IPS DF 6.9 (cell line): Measurements from ENCODE around the gene CEACAM16.

Source experiments
- DNase-seq: peaks from one replicate; pipeline ENCODE4 v3.0.0-alpha.2; 2013; ENCODE audit warnings: low read depth, low spot score
- H3K27ac ChIP-seq: one replicate; pipeline ENCODE4 v1.5.1; 2013; ENCODE audit warnings: low read length, control low read depth
- H3K27me3 ChIP-seq: 2 replicates; pipeline ENCODE4 v1.6.1; 2013; ENCODE audit warnings: mild to moderate bottlenecking, low read length; ENCODE audit not compliant: control insufficient read depth, insufficient read depth
- H3K36me3 ChIP-seq: 2 replicates; pipeline ENCODE4 v1.6.1; 2013; ENCODE audit warnings: low read length; ENCODE audit not compliant: control insufficient read depth, insufficient read depth
- H3K4me1 ChIP-seq: 2 replicates; pipeline ENCODE4 v1.6.1; 2013; ENCODE audit warnings: low read length; ENCODE audit not compliant: control insufficient read depth, insufficient read depth
- H3K4me3 ChIP-seq: 2 replicates; pipeline ENCODE4 v1.5.1; 2013; ENCODE audit warnings: mild to moderate bottlenecking, low read length
- H3K9me3 ChIP-seq: 2 replicates; pipeline ENCODE4 v1.6.1; 2013; ENCODE audit warnings: low read length, inconsistent platforms; ENCODE audit not compliant: control insufficient read depth, insufficient read depth
- WGBS: extraction: QIAGEN DNeasy Blood & Tissue Kit; methylation state at CpG from one replicate; pipeline ENCODE4 v1.1.7; 2013; ENCODE audit warnings: mixed read lengths, missing lambda C conversion rate; ENCODE audit not compliant: insufficient read length, insufficient coverage; 5-methylcytosine and 5-hydroxymethylcytosine counted together

The CEACAM16 gene, protein sequence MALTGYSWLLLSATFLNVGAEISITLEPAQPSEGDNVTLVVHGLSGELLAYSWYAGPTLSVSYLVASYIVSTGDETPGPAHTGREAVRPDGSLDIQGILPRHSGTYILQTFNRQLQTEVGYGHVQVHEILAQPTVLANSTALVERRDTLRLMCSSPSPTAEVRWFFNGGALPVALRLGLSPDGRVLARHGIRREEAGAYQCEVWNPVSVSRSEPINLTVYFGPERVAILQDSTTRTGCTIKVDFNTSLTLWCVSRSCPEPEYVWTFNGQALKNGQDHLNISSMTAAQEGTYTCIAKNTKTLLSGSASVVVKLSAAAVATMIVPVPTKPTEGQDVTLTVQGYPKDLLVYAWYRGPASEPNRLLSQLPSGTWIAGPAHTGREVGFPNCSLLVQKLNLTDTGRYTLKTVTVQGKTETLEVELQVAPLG

DNA sequence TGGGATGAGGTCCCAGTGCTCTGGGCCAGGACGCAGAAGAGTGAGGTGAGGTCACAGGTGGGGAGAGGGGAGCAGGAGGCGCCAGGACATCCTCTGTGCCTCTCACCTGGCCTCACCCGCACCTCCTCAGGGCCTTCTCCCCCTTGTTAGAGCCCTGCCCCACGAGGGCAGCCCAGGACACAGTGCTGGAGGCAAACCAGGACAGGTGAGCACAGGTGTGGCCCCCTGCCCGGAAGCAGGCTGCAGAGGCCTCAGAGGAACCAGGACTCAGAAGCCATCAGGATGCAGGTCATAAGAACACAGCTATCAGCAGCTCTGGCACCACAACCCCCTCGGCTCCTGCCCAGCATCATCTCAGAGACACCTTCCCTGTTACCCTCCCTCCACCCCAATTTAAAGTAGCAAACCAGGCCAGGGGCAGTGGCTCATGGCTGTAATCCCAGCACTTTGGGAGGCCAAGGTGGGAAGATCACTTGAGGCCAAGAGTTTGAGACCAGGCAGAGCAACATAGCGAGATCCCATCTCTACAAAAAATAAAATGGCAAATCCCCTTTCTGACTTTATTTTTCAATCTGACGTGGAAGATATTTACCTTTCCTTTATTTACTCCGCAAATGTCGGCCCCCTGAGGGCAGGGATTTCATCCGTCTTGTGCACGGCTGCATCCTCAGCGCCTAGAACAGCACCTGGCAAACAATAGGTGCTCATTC is at the start of gene CEACAM16:
TSS of gene CEACAM16 (plus strand) at position 660 of the 710 bp plus-strand sequence. CDS start 2,306 bp downstream, outside the sequence.
- Histone ChIP-seq H3K27ac (no peak within 1 kb of the TSS), H3K36me3 (no peaks in the 10 kb centered on the region; the same call in 1 of the 2 replicates), H3K4me1 (peaks cover 4% of the 10 kb centered on the region; the same call in 1 of the 2 replicates), H3K4me3 (no peak within 1 kb of the TSS), H3K9me3 (no peaks in the 10 kb centered on the region), H3K27me3 (no peaks in the 10 kb centered on the region)
- DNase-seq: no peak
- WGBS: no CpG with 5 or more reads among the region's 13 CpGs

DNA sequence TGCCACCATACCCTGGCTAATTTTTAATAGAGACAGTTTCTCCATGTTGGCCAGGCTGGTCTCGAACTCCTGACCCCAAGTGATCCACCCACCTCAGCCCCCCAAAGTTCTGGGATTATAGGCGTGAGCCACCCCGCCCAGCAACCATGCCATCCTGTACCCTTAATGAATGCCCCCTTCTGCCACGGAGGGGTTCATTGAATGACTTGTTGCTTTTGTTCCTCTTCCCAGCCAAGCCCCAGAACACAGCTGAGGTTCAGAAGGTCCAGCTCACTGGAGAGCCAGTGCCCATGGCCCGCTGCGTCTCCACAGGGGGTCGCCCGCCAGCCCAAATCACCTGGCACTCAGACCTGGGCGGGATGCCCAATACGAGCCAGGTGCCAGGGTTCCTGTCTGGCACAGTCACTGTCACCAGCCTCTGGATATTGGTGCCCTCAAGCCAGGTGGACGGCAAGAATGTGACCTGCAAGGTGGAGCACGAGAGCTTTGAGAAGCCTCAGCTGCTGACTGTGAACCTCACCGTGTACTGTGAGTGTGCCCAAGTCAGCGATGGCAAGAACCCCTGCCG is 49.3 kb upstream of the CEACAM16 start:
- peaks cover 24% of the 10 kb centered on the region for H3K36me3 ChIP-seq
- H3K9me3 ChIP-seq: no peaks in the 10 kb centered on the region
- DNase-seq: no peak
- peaks cover 2% of the 10 kb centered on the region; the same call in 1 of the 2 replicates for H3K4me1 ChIP-seq
- H3K27me3 ChIP-seq: no peaks in the 10 kb centered on the region
- WGBS: no CpG with 5 or more reads among the region's 15 CpGs
- no peak overlapping the region for H3K27ac ChIP-seq
- no peak overlapping the region for H3K4me3 ChIP-seq

DNA sequence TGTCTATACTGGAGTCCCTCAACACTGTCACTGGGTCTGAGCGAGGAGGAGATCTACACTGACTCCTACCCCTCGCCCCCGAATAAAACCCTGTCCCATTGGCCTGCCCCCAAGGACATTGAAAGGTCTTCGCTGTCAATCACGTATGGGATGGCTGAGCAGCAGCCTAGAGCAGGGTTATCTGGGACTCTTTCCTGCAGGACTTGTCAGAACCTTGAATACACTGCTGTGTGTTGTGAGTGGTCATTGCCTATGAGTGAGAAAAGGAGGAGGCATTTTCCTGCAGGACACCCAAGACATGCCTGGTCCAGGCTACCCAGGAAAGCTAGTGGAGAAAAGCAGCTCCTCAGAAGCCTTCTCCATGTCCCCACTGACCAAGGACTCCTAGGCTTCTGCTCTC is 45.6 kb upstream of the CEACAM16 start:
- no CpG with 5 or more reads among the region's 5 CpGs for WGBS
- peaks cover 22% of the 10 kb centered on the region for H3K36me3 ChIP-seq

DNA sequence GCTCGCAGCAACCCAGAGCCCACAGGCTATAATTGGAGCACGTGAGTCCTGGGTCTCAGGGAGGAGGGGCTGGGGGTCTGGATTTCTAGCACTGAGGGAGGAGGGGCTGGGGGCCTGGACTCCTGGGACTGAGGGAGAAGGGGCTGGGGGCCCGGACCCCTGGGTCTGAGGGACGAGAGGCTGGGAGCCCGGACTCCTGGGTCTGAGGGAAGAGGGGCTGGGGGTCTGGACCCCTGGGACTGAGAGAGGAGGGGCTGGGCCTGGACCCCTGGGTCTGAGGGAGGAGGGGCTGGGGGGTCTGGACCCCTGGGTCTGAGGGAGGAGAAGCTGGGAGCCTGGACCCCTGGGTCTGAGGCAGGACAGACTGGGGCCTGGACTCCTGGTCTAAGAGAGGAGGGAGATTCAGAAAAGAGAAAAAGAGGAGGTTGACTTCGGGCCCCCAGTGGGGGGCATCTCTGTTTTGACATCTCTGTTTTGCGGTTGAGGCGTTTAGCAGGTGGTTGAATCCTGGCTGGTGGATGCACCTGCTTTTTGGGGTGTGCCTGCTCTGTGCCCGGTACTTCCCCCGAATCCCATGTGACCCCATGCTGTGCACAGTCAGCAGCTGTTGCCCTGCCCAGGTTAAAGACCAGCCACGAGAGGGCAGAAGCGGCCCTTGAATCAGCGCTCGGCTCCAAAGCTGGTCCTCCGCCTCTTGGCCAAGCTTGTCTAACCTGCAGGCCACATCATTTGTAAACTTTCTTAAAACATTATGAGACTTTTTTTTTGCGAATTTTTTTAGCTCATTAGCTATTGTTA is 44.8 kb upstream of the CEACAM16 start:
- no peak overlapping the region for H3K27ac ChIP-seq
- no peak overlapping the region for H3K4me3 ChIP-seq
- no peak for DNase-seq
- peaks cover 17% of the 10 kb centered on the region for H3K36me3 ChIP-seq
- H3K27me3 ChIP-seq: no peaks in the 10 kb centered on the region
- H3K9me3 ChIP-seq: no peaks in the 10 kb centered on the region
- H3K4me1 ChIP-seq: no peaks in the 10 kb centered on the region; the same call in 1 of the 2 replicates
- no CpG with 5 or more reads among the region's 16 CpGs for WGBS

More for the DNA sequence above, 45.6 kb upstream of the CEACAM16 start:
- Histone ChIP-seq H3K27me3 (no peaks in the 10 kb centered on the region), H3K4me1 (no peaks in the 10 kb centered on the region; the same call in 1 of the 2 replicates), H3K4me3 (no peak overlapping the region), H3K9me3 (no peaks in the 10 kb centered on the region), H3K27ac (no peak overlapping the region)
- no peak for DNase-seq

DNA sequence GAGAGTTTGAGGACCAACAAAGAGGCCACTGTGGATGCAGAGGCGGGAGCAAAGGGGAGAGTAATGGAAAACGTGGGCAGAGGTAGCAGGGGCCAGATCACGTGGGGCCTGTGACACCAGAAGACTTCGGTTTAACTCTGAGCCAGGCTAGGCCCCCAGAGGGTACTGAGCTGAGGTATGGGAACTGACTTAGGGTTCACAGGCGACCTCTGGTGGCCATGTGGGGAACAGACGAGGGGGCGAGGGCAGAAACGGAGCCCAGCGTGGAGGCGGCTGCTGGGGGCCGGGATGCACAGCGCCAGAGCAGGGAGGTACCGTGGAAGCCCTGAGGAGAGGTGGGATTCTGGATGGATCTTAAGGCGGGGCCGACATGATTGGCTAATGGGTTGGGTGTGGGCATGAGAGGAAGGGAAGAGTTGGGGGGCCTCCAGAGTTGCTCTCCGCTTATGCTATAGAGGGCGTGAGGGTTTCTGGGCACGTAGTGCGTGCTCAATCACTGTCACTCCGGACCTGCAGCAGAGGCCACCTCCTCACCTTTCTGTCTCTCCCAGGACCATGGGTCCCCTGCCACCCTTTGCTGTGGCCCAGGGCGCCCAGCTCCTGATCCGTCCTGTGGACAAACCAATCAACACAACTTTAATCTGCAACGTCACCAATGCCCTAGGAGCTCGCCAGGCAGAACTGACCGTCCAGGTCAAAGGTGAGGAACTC is 41.6 kb upstream of the CEACAM16 start:
- H3K4me3 ChIP-seq: no peak overlapping the region
- no peak for DNase-seq
- WGBS: no CpG with 5 or more reads among the region's 25 CpGs
- no peaks in the 10 kb centered on the region for H3K9me3 ChIP-seq
- H3K27me3 ChIP-seq: no peaks in the 10 kb centered on the region
- H3K4me1 ChIP-seq: no peaks in the 10 kb centered on the region
- H3K36me3 ChIP-seq: peaks cover 7% of the 10 kb centered on the region; the same call in 1 of the 2 replicates
- H3K27ac ChIP-seq: no peak overlapping the region

DNA sequence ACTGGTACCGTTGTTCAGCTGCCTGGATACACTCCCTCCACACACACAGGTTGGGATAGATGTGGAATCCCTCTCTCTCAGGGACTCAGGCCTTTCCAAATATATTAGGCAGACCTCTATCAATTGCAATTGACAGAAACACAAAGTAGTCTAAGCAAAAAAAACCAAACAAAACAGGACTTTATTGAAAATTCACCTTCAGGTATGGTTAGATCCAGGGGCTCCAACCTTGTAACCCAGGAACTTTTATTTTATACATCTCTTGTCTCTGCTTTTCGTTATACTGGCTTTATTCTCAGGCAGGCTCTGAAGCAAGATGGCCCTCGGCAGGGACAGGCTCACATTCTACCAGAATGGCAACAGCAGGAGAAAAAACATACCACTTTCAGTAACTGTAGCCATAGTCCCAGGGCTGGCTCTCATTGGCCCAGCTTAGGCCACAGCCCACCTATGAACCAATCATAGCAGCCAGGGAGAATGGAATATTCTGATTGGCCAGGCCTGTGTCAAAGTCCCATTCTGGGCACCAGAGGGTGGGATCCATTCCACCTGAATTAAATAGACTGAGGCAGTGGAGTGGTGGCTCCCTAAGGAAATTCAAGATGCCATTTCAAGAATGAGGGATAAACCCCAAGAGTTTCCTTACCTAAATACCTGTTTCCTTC is 40.8 kb upstream of the CEACAM16 start:
- no peak for DNase-seq
- no peak overlapping the region for H3K27ac ChIP-seq
- H3K9me3 ChIP-seq: no peaks in the 10 kb centered on the region
- no CpG with 5 or more reads among the region's 3 CpGs for WGBS
- H3K27me3 ChIP-seq: no peaks in the 10 kb centered on the region
- H3K4me3 ChIP-seq: no peak overlapping the region
- peaks cover 9% of the 10 kb centered on the region; the same call in 1 of the 2 replicates for H3K36me3 ChIP-seq
- H3K4me1 ChIP-seq: no peaks in the 10 kb centered on the region

DNA sequence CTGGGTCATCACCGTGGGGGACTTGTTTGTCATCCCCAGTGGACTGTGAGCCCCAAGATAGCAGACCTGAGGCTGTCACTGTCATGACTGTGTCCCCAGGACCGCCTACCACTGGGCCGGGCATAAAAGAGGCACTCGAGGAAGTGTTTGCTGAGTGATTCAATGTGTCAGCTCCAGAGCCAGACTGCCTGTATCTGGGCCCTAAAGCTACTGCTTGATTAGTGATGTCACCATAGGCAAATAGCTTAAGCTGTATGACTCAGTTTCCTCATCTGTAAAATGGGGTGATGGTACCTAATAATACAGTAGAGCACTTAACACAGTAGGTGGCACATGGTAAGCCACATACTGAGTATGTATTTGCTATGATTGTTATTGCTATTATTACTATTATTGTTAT is 38.9 kb upstream of the CEACAM16 start:
- Histone ChIP-seq H3K27ac (no peak overlapping the region), H3K36me3 (peaks cover 9% of the 10 kb centered on the region; the same call in 1 of the 2 replicates), H3K9me3 (no peaks in the 10 kb centered on the region), H3K4me3 (no peak overlapping the region), H3K4me1 (no peaks in the 10 kb centered on the region), H3K27me3 (no peaks in the 10 kb centered on the region)
- WGBS: no CpG with 5 or more reads among the region's 4 CpGs
- no peak for DNase-seq

DNA sequence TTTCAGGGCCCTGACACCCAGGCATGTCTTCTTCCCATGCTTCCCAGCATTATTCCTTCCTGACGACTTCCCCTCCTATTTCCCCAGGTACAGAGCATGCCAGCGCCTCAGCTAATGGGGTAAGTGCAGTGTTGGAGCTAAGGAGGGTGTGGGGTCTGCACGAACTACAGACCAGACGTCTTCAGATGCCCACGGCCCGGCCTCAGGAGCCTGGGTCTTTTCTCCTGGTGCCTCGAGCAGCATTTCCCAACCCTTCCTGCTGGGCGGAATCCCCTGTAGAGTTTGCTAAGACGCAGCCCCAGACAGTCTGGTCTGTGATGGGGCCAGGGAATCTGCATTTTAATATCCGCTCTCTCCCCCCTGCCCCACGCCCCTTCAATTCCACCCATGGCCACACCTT is 37.7 kb upstream of the CEACAM16 start:
- Histone ChIP-seq H3K27me3 (no peaks in the 10 kb centered on the region), H3K9me3 (no peaks in the 10 kb centered on the region), H3K4me1 (no peaks in the 10 kb centered on the region), H3K27ac (no peak overlapping the region), H3K36me3 (peaks cover 9% of the 10 kb centered on the region; the same call in 1 of the 2 replicates), H3K4me3 (no peak overlapping the region)
- WGBS: no CpG with 5 or more reads among the region's 11 CpGs
- DNase-seq: no peak

DNA sequence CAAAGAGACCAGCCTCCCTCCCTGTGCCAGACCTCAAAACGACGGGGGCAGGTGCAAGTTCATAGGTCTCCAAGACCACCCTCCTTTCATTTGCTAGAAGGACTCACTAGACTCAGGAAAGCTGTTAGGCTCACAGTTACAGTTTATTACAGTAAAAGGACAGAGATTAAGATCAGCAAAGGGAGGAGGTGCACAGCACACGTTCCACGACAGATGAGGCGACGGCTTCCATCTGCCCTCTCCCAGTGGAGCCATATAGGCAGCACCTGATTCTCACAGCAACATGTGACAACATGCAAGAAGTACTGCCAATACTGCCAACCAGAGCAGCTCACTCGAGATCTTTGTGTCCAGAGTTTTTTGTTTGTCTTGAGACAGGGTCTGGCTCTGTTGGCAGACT is 37.0 kb upstream of the CEACAM16 start:
- Histone ChIP-seq H3K9me3 (no peaks in the 10 kb centered on the region), H3K27ac (no peak overlapping the region), H3K4me1 (no peaks in the 10 kb centered on the region), H3K4me3 (no peak overlapping the region), H3K36me3 (peaks cover 9% of the 10 kb centered on the region; the same call in 1 of the 2 replicates), H3K27me3 (no peaks in the 10 kb centered on the region)
- WGBS: no CpG with 5 or more reads among the region's 7 CpGs
- DNase-seq: no peak
